Measurements from ENCODE around the gene KSR2. TPM values are rescaled to one million over a fixed set of nuclear protein-coding genes. Genes with fewer than 3 reads are reported as not detected.

The KSR2 gene
- total RNA-seq, 1 experiment from 2014 or later = 0.15 TPM

DNA sequence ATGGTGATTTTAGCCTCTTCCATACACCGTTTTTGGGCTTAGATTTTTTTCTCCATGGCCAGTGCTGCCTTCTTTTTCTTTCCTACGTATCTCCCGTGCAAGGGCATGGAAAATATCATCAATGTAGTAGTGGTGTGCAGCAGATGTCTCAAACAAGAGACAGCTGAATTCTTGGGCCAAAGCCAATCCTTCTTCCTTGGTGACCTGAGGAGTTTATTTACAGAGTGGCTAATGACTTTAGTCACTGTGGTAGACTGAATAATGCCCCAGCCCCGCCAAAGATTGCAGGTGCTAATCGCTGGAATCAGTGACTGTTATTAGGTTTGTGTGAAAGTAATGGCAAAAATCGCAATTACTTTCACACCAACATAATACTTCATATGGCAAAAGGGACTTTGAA, 371.8 kb downstream of the KSR2 start:
- no peak overlapping the region for H3K27ac ChIP-seq (ENCODE audit: low read length)
- H3K27me3 ChIP-seq (ENCODE audit: control insufficient read depth, insufficient read depth, low read length) = no peaks in the 10 kb centered on the region
- no peaks in the 10 kb centered on the region for H3K4me1 ChIP-seq (ENCODE audit: control insufficient read depth, insufficient read depth, low read length)
- DNase-seq (ENCODE audit: low read depth, low spot score) = peak; percentile 20
- in situ Hi-C loops (cut with HindIII; ENCODE audit: low pct_unique_long_range_greater_than_20kb, low sequenced_read_pairs) = no loop called here
- no peak overlapping the region for H3K4me3 ChIP-seq (ENCODE audit: low read depth in 2 of 2, low read length in 2 of 2)
- BruUV-seq (replicated peaks) = no TSS peak
- TF ChIP-seq SIN3A (IDR thresholded peaks at IDR 0.05; ENCODE audit: borderline replicate concordance, insufficient read depth, low read depth, low read length) = no peak
- TF ChIP-seq, protein P1, sequence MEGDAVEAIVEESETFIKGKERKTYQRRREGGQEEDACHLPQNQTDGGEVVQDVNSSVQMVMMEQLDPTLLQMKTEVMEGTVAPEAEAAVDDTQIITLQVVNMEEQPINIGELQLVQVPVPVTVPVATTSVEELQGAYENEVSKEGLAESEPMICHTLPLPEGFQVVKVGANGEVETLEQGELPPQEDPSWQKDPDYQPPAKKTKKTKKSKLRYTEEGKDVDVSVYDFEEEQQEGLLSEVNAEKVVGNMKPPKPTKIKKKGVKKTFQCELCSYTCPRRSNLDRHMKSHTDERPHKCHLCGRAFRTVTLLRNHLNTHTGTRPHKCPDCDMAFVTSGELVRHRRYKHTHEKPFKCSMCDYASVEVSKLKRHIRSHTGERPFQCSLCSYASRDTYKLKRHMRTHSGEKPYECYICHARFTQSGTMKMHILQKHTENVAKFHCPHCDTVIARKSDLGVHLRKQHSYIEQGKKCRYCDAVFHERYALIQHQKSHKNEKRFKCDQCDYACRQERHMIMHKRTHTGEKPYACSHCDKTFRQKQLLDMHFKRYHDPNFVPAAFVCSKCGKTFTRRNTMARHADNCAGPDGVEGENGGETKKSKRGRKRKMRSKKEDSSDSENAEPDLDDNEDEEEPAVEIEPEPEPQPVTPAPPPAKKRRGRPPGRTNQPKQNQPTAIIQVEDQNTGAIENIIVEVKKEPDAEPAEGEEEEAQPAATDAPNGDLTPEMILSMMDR (IDR thresholded peaks at IDR 0.05) = no peak
- TF ChIP-seq, protein P2, sequence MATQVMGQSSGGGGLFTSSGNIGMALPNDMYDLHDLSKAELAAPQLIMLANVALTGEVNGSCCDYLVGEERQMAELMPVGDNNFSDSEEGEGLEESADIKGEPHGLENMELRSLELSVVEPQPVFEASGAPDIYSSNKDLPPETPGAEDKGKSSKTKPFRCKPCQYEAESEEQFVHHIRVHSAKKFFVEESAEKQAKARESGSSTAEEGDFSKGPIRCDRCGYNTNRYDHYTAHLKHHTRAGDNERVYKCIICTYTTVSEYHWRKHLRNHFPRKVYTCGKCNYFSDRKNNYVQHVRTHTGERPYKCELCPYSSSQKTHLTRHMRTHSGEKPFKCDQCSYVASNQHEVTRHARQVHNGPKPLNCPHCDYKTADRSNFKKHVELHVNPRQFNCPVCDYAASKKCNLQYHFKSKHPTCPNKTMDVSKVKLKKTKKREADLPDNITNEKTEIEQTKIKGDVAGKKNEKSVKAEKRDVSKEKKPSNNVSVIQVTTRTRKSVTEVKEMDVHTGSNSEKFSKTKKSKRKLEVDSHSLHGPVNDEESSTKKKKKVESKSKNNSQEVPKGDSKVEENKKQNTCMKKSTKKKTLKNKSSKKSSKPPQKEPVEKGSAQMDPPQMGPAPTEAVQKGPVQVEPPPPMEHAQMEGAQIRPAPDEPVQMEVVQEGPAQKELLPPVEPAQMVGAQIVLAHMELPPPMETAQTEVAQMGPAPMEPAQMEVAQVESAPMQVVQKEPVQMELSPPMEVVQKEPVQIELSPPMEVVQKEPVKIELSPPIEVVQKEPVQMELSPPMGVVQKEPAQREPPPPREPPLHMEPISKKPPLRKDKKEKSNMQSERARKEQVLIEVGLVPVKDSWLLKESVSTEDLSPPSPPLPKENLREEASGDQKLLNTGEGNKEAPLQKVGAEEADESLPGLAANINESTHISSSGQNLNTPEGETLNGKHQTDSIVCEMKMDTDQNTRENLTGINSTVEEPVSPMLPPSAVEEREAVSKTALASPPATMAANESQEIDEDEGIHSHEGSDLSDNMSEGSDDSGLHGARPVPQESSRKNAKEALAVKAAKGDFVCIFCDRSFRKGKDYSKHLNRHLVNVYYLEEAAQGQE (IDR thresholded peaks at IDR 0.05; ENCODE audit: insufficient read depth in 1 of 2, low read depth in 2 of 2, low read length in 1 of 2) = no peak
- no peak for TF ChIP-seq POLR2AphosphoS5 (IDR thresholded peaks at IDR 0.05; ENCODE audit: low read depth, low read length)
- no peak for TF ChIP-seq TCF7L2 (IDR thresholded peaks at IDR 0.05; ENCODE audit: low read depth, low read length)
- ChIA-PET CTCF (no interaction called here), POLR2A (no interaction called here)
- intact Hi-C loops (cut with micrococcal nuclease; ENCODE audit: unreplicated experiment) = no loop called here
- no peak for ATAC-seq
- H3K9me3 ChIP-seq (ENCODE audit: control insufficient read depth, insufficient read depth, low read depth, low read length) = no peaks in the 10 kb centered on the region
- H3K36me3 ChIP-seq (ENCODE audit: control insufficient read depth, insufficient read depth, low read length) = no peaks in the 10 kb centered on the region

DNA sequence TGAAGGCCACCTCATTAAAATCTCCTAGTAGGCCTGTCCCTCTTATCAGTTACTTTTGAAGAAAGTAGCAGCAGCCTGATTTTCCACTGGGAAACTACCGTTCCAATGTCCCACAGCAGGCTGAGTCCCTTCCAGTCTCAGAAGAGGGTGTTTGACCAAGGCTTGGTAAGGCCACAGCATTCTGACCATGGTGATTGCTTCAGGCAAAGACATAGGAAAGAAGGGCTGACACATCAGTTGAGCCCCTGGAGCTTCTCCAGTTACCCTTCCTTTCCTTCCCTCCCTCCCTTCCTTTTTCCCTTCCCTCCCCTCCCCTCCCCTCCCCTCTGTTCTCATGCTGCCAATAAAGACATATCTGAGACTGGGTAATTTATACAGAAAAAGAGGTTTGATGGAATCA, 373.0 kb downstream of the KSR2 start:
- no TSS peak for BruUV-seq (replicated peaks)
- no peak for ATAC-seq
- no peaks in the 10 kb centered on the region for H3K27me3 ChIP-seq (ENCODE audit: control insufficient read depth, insufficient read depth, low read length)
- H3K4me3 ChIP-seq (ENCODE audit: low read depth in 2 of 2, low read length in 2 of 2) = no peak overlapping the region
- intact Hi-C loops (cut with micrococcal nuclease; ENCODE audit: unreplicated experiment) (no loop called here), in situ Hi-C loops (cut with HindIII; ENCODE audit: low pct_unique_long_range_greater_than_20kb, low sequenced_read_pairs) (no loop called here)
- no peak overlapping the region for H3K27ac ChIP-seq (ENCODE audit: low read length)
- TF ChIP-seq, protein P1 (IDR thresholded peaks at IDR 0.05) = no peak
- no peak for TF ChIP-seq SIN3A (IDR thresholded peaks at IDR 0.05; ENCODE audit: borderline replicate concordance, insufficient read depth, low read depth, low read length)
- TF ChIP-seq, protein P2 (IDR thresholded peaks at IDR 0.05; ENCODE audit: insufficient read depth in 1 of 2, low read depth in 2 of 2, low read length in 1 of 2) = no peak
- no peak for TF ChIP-seq POLR2AphosphoS5 (IDR thresholded peaks at IDR 0.05; ENCODE audit: low read depth, low read length)
- no peak for TF ChIP-seq TCF7L2 (IDR thresholded peaks at IDR 0.05; ENCODE audit: low read depth, low read length)
- no peaks in the 10 kb centered on the region for H3K9me3 ChIP-seq (ENCODE audit: control insufficient read depth, insufficient read depth, low read depth, low read length)
- no peak for DNase-seq (ENCODE audit: low read depth, low spot score)
- H3K4me1 ChIP-seq (ENCODE audit: control insufficient read depth, insufficient read depth, low read length) = no peaks in the 10 kb centered on the region
- CTCF ChIA-PET = no interaction called here
- POLR2A ChIA-PET = no interaction called here
- H3K36me3 ChIP-seq (ENCODE audit: control insufficient read depth, insufficient read depth, low read length) = no peaks in the 10 kb centered on the region
